HG03571 (cell line): ENCODE measurements around the gene UFL1.

Experiments used
- ATAC-seq: cut with Tn5 transposase; IDR thresholded peaks from one replicate; pipeline ENCODE4 v1.9.1; 2021; ENCODE audit not compliant: unreplicated experiment

The UFL1 gene

DNA sequence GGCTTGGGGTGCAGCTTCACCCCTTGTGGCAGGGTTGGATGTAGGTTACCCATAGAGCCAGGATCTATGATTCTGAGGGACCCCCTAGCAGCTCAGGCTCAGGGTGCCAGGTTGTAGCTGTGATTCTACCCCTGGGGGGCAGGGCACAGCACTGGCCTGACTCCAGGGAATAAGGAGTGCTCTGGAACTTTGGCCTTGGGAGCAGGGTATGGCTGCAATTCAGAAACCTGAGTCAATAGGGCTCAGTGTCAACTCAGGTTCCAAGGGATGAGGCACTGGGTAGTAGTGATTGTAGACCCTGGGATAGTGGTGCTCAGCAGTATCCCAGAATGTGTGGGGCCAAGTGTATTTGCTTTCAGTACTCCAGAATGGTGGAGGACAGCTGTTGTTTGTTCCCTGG is 49.9 kb downstream of the UFL1 start:
- ATAC-seq = no peak

DNA sequence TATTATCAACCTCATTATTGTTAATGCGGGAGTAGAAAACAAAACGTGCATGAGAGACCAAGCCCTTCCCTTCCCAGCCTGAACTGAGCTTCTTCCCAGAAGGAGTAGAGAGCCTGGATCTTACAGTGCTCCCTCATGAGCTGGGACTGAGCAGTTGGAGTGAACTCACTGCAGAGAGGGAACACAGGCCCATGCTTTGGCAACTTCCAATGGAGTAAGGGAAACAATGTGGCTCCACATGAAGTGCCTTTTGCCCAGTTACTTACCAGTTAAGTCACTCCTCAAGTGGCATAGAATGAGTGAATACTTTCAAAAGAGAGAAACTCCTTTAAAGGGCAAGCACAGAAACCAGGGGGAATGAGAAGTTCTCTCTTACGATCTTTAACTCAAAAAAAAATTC is 53.8 kb downstream of the UFL1 start:
- ATAC-seq = no peak

DNA sequence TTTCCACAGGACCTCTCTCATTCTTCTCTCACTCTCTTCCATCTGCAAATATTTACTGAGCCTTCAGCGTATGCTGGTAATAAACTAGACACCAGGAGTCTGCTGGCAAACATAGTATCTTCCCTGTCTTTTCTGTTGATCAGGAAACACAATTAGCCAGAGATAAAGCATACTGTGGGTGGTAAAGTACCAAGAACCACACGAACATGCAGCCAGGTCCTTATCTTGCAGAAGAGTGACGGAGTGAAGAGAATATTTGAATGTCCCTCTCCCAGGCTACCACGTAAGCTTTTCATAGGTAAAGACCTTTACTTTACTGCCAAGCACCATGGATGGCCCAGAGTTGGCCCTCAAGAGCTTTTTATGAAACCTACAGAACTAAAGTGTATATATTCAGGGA is 54.6 kb downstream of the UFL1 start:
- ATAC-seq = no peak

DNA sequence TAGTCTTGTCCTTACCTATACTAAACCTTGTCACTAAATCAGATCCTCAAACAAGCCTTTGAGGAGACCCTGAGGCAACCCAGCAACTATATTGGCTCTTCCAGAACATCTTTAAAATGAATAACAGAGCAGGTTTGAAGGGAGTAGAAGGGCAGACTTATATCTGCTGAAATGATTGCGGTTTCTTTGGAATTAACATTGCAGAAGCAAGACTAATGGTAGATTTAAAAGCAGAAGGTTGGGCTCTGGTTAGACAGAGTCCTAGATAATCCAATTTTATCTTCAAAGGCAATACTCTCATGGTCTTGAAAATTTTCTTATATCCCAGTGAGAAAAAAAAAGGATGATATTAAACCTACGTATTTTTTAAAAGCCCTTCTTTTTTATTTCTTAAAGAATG is 60.4 kb downstream of the UFL1 start:
- ATAC-seq = no peak

GRCh38 chr6:96582436-96582835 is 60.8 kb downstream of the UFL1 start:
- ATAC-seq = no peak

- no peak for ATAC-seq
Measured at GRCh38 chr6:96604420-96604819, 82.8 kb downstream of the UFL1 start.
